Neural cell (in vitro differentiated cells): ENCODE measurements around the gene PGS1.

Source experiments
- TF ChIP-seq, protein P1 (sequence below): fragments of 450-650 bp; IDR thresholded peaks from 2 replicates; pipeline ENCODE4 v1.5.1; 2014; ENCODE audit warnings: antibody characterized with exemption, mild to moderate bottlenecking, moderate library complexity; ENCODE audit not compliant: poor library complexity, severe bottlenecking
- TF ChIP-seq, protein P2 (sequence below): IDR thresholded peaks from 2 replicates; pipeline ENCODE4 v1.6.1; 2012; ENCODE audit warnings: borderline replicate concordance

DNA sequence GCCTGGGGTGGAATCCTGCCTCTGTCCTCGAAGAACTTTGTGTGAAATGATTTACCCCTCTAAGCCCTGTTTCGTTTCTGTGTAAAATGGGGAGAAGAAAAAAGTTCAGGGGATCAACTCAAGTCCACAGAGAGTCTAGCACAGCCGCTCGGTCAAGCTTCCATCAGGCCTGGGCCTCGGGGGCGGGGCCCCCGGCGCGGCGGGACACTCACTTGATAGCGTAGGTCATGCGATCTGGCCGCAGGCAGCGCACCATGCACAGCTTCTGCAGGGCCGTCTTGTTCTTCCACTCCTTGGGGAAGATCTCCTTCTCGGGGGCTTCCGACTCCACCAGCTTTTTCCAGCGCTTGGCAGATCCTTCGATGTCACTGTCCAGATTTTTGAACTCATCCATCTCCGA lies 65.9 kb downstream of the PGS1 start:
- TF ChIP-seq, protein P1, sequence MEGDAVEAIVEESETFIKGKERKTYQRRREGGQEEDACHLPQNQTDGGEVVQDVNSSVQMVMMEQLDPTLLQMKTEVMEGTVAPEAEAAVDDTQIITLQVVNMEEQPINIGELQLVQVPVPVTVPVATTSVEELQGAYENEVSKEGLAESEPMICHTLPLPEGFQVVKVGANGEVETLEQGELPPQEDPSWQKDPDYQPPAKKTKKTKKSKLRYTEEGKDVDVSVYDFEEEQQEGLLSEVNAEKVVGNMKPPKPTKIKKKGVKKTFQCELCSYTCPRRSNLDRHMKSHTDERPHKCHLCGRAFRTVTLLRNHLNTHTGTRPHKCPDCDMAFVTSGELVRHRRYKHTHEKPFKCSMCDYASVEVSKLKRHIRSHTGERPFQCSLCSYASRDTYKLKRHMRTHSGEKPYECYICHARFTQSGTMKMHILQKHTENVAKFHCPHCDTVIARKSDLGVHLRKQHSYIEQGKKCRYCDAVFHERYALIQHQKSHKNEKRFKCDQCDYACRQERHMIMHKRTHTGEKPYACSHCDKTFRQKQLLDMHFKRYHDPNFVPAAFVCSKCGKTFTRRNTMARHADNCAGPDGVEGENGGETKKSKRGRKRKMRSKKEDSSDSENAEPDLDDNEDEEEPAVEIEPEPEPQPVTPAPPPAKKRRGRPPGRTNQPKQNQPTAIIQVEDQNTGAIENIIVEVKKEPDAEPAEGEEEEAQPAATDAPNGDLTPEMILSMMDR, result no peak
- TF ChIP-seq, protein P2, sequence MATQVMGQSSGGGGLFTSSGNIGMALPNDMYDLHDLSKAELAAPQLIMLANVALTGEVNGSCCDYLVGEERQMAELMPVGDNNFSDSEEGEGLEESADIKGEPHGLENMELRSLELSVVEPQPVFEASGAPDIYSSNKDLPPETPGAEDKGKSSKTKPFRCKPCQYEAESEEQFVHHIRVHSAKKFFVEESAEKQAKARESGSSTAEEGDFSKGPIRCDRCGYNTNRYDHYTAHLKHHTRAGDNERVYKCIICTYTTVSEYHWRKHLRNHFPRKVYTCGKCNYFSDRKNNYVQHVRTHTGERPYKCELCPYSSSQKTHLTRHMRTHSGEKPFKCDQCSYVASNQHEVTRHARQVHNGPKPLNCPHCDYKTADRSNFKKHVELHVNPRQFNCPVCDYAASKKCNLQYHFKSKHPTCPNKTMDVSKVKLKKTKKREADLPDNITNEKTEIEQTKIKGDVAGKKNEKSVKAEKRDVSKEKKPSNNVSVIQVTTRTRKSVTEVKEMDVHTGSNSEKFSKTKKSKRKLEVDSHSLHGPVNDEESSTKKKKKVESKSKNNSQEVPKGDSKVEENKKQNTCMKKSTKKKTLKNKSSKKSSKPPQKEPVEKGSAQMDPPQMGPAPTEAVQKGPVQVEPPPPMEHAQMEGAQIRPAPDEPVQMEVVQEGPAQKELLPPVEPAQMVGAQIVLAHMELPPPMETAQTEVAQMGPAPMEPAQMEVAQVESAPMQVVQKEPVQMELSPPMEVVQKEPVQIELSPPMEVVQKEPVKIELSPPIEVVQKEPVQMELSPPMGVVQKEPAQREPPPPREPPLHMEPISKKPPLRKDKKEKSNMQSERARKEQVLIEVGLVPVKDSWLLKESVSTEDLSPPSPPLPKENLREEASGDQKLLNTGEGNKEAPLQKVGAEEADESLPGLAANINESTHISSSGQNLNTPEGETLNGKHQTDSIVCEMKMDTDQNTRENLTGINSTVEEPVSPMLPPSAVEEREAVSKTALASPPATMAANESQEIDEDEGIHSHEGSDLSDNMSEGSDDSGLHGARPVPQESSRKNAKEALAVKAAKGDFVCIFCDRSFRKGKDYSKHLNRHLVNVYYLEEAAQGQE, result no peak
